Mammary epithelial cell (primary cell): Measurements from ENCODE around the gene PPIL3.

Experiments used
- CTCF ChIP-seq, 2 donors: IDR thresholded peaks in 1 of 2; conservative IDR thresholded peaks in 1 of 2; 2 replicates each; pipeline ENCODE4 v1.5.1; 2011 to 2012; ENCODE audit warnings: inconsistent platforms in 2 of 2, low read length in 2 of 2, mild to moderate bottlenecking in 2 of 2, control low read depth in 1 of 2, low read depth in 1 of 2; ENCODE audit not compliant: insufficient read depth in 1 of 2; ENCODE audit errors: extremely low read depth in 1 of 2
- EZH2 ChIP-seq: IDR thresholded peaks from 2 replicates; pipeline ENCODE4 v1.6.1; 2012; ENCODE audit warnings: low read length, inconsistent platforms, borderline replicate concordance

DNA sequence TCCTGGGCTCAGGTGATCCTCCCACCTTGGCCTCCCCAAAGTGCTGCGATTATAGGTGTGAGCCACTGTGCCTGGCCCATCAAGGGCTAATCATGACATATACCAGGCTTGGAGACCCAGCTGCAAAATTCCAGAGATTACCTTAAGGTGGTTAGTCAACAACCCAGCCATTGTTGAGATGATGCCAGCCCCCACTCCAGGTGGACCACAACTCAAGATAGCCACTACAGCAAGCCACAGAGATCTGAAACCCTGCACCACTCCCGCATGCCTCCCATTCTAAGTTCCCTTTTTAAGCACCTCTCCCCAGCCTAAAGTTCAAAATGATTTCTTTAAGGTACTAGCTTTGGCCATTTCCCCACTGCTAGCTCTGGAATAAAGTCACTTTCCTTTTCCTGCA is 19.9 kb downstream of the PPIL3 start:
- TF ChIP-seq CTCF (conservative IDR thresholded peaks at IDR 0.05 in 1 of 2, IDR thresholded peaks at IDR 0.05 in 1 of 2; ENCODE audit: extremely low read depth in 1 of 2, insufficient read depth in 1 of 2, low read depth in 1 of 2, low read length in 2 of 2) (no peak), EZH2 (no peak)
